Testis (tissue), 3 donors: ENCODE data around the gene EFEMP2. TPM values are rescaled to one million over a fixed set of nuclear protein-coding genes. Genes with fewer than 3 reads are reported as not detected.

Experiments used
- DNase-seq: peaks from one replicate; pipeline ENCODE4 v3.0.0-alpha.2; 2019
- H3K27ac ChIP-seq, 2 donors: fragments of 200-600 bp; sonication (generic); one replicate each; pipeline ENCODE4 v1.5.1; 2019
- H3K27me3 ChIP-seq: fragments of 200-600 bp; sonication (generic); one replicate; pipeline ENCODE4 v1.5.1; 2019
- H3K36me3 ChIP-seq: fragments of 200-600 bp; sonication (generic); one replicate; pipeline ENCODE4 v1.5.1; 2017; ENCODE audit warnings: low read depth; ENCODE audit errors: missing control alignments
- H3K4me1 ChIP-seq: fragments of 200-600 bp; sonication (generic); one replicate; pipeline ENCODE4 v1.5.1; 2019
- H3K4me3 ChIP-seq, 2 donors: fragments of 200-600 bp; sonication (generic); one replicate each; pipeline ENCODE4 v1.5.1; 2017 to 2019
- H3K9me3 ChIP-seq: fragments of 200-600 bp; sonication (generic); one replicate; pipeline ENCODE4 v1.5.1; 2017
- CTCF ChIP-seq, 3 experiments: fragments of 450-650 bp in 2 of 3; fragments of 200-600 bp in 1 of 3; sonication (generic) in 1 of 3; IDR thresholded peaks; one replicate each; pipeline ENCODE4 v1.5.1; 2016 to 2019; ENCODE audit warnings: antibody characterized with exemption in 3 of 3, mild to moderate bottlenecking in 2 of 3, moderate library complexity in 1 of 3
- POLR2A ChIP-seq: fragments of 450-650 bp; IDR thresholded peaks from one replicate; pipeline ENCODE4 v1.6.1; 2017; ENCODE audit warnings: antibody characterized with exemption, mild to moderate bottlenecking, moderate library complexity
- WGBS, 2 donors: methylation state at CpG; one replicate each; pipeline ENCODE4 v1.1.5; 2018; 5-methylcytosine and 5-hydroxymethylcytosine counted together
- intact Hi-C: fragments of 100-400 bp; cut with DNase I; formaldehyde crosslinking; loops from one replicate; pipeline ENCODE4 v1.15.1; 2023; ENCODE audit warnings: low total_unique reads
- polyA plus RNA-seq: library from polyadenylated mRNA; stranded (reverse); fragments of 350-450 nt; fragmentation: Illumina TruSeq; extraction: RNeasy Lipid Tissue Mini Kit (QIAGEN cat#74804); gene quantifications from one replicate; pipeline ENCODE4 v1.2.3, GENCODE V29; 2014; ENCODE audit warnings: low read depth, low replicate concordance; ENCODE audit not compliant: insufficient read depth
- total RNA-seq, 2 donors: library from RNA; depleted of rRNA; stranded (reverse); fragments of >200 nt; gene quantifications; one replicate each; pipeline ENCODE4 v1.2.3, GENCODE V29; 2016

Gene EFEMP2
- total and polyA plus RNA-seq, 3 donors from 2014 or later = 47.4 to 100 (median 52.4) TPM

GRCh38 chr11:65851811-65852507 is 20.6 kb downstream of the EFEMP2 start:
- peaks cover 6% of the 10 kb centered on the region for H3K4me1 ChIP-seq
- 93% methylated on average over 9 to 10 of the region's 10 CpGs for WGBS, 2 donors
- no peak overlapping the region for H3K4me3 ChIP-seq
- TF ChIP-seq CTCF (IDR thresholded peaks at IDR 0.05) (no peak), POLR2A (no peak)
- no peaks in the 10 kb centered on the region for H3K27me3 ChIP-seq
- no peaks in the 10 kb centered on the region for H3K9me3 ChIP-seq
- intact Hi-C loops = no loop called here
- H3K27ac ChIP-seq = no peak overlapping the region
- no peaks in the 10 kb centered on the region for H3K36me3 ChIP-seq
- DNase-seq = no peak

GRCh38 chr11:65851083-65851579 is 21.5 kb downstream of the EFEMP2 start:
- Histone ChIP-seq H3K36me3 (no peaks in the 10 kb centered on the region), H3K4me1 (peaks cover 2% of the 10 kb centered on the region), H3K4me3 (no peak overlapping the region), H3K9me3 (no peaks in the 10 kb centered on the region), H3K27me3 (no peaks in the 10 kb centered on the region), H3K27ac (no peak overlapping the region)
- no peak for TF ChIP-seq POLR2A
- TF ChIP-seq CTCF (IDR thresholded peaks at IDR 0.05) = no peak
- intact Hi-C loops = no loop called here
- DNase-seq = no peak
- 70 to 95% methylated on average over 3 to 14 of the region's 14 CpGs for WGBS, 2 donors

GRCh38 chr11:65850217-65851082 is 22.1 kb downstream of the EFEMP2 start:
- WGBS, 2 donors = 63 to 70% methylated on average over 10 to 20 of the region's 20 CpGs
- no peaks in the 10 kb centered on the region for H3K9me3 ChIP-seq
- TF ChIP-seq CTCF (IDR thresholded peaks at IDR 0.05) = no peak
- H3K4me3 ChIP-seq = no peak overlapping the region
- no peaks in the 10 kb centered on the region for H3K36me3 ChIP-seq
- no peak for DNase-seq
- intact Hi-C loops = no loop called here
- H3K27ac ChIP-seq = no peak overlapping the region
- H3K4me1 ChIP-seq = no peaks in the 10 kb centered on the region
- no peaks in the 10 kb centered on the region for H3K27me3 ChIP-seq

- Histone ChIP-seq H3K9me3 (no peaks in the 10 kb centered on the region), H3K4me3 (no peak overlapping the region), H3K27ac (no peak overlapping the region), H3K36me3 (no peaks in the 10 kb centered on the region), H3K27me3 (no peaks in the 10 kb centered on the region), H3K4me1 (no peaks in the 10 kb centered on the region)
- DNase-seq = no peak
- intact Hi-C loops = no loop called here
- TF ChIP-seq POLR2A = no peak
- no peak for TF ChIP-seq CTCF (IDR thresholded peaks at IDR 0.05)
- 54 to 55% methylated on average over 7 to 16 of the region's 16 CpGs for WGBS, 2 donors
These were observed 22.8 kb downstream of the EFEMP2 start for GRCh38 chr11:65849771-65850216.
